ENCODE results near the gene TMEM126B.
"Not testable (repeated sequence)": the region's sequence is repeated elsewhere in the genome, so short reads cannot be mapped to it uniquely, and the experiment has no call there.

TMEM126B gene

DNA sequence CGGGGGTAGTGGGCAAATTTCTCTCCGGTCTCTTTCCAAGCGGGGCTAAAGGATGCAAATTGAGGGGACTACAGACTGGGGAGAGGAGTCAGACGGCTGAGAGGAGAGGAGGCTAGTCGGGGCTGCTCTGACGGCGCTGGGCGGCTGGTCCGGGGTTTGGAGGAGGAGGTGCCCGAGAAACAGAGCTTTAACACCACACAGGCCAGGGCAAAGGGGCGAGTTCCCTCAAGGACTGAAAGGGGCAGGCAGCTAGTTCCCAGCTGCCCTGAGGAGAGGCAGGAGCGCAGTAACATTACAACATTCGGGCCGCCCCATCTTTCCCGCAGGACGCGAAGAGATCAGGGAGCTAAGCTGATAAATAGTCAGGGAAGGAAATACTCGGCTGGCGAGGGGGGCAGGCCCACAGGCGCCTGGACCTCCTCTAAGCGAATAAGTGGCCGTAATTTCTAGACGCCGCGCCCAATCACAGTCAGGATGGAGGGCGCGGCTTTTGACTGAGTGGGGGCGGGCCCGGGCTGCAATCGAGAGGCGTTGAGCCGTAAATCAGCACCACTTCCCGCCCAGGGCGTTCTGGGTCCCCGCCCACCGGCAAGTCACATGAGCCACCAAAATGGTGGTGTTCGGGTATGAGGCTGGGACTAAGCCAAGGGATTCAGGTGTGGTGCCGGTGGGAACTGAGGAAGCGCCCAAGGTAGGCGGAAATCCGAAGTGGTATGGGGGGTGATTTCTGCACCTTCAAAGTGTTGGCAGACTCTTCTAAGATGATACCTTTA, at the start of gene TMEM126B:
TMEM126B (plus strand) TSS at position 596 of the 773 bp plus-strand sequence; CDS start at position 611, 15 bp downstream.
- DNase-seq = peak; percentile 99

DNA sequence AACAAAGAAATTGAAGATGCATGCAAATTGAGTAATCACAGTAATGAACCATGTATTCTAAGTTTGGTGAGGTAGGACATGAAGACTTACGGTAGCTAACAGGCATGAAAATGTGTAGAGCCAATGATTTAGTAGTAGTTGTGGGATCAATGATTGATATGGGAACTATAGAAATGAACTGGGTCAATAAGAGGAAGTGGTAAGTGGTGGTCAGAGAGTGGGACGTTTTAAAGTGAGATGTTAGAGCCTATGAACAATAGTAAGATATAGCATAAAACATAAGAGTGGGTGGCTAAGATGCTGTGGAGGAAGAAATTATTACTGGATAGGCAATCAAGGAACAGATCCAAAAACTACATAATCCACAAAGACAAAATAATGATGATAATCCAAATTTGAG, 46.3 kb upstream of the TMEM126B start:
- DNase-seq = no peak

DNA sequence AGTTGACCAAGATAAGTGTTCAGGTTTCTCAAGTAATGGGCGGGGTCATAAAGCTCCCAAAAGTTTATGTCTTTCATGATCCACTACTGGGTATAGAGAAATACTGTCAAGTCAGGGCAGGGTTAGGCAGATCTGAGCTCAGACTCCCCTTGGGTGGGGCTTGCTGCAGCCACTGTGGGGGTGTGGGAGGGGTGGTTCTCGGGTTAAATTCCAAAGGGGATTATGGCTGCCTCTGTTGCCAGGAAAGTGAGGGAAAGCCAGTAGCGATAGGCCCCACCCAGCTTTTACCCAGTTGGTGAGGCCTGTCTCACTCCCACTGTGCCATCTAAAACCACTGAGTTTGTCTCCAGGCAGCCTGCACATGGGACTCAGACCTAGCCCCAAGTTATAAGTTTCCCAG, 39.0 kb upstream of the TMEM126B start:
- DNase-seq = no peak

DNA sequence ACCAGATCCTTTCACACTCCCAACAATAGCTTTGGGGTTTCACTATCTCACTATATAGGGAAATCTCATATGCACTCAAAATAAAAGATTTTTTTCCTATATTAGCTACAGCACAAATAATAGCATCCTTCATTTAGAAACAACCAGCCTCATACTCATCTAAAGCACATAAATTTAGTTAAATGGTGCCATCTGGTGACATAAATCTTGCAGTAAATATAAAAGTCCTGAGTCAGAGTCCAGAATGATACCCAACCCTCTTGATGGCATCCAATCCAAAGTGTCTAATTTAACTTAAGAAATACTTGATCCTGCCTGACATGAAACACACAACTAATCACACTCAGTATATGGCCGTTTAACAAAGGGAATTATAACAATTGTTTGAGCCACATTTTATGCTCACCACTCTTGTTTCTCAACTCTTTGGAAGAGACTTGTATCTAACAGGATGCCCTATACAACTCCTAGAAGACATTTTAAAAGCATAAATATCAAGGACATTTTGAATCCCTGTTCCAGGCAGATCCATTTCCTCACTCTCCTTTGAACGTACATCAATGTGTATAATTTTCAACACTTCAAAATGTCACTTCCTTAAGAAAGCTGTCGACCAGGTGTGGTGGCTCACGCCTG, 37.4 kb upstream of the TMEM126B start:
- DNase-seq = peak; percentile 40

DNA sequence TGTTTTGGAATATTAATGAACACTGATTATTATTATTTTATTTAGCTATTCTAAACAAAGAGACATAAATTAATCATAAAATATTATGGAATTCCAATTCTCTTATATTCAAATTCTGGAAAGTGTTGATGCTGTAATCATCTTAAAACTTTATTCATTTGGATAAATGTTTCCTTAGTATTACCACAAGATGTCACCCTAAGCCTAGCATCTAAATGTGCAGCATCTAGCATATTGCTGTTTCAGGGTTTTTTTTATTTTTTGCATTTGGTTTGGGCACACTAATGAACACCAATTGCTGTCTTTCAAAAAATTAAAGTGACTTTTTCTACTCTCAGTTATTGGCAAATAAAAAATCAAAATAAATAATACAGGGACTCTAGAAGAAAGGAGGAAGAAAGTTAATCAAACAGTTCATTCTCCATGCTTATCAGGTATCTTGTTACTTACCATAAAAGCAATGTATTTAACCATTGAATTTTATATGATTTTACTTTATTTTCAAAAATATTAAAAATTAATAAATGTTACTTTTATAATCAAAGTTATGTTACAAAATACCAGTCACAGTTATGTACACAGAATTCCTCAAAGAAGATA, 33.0 kb upstream of the TMEM126B start:
- peak; percentile 61 for DNase-seq

DNA sequence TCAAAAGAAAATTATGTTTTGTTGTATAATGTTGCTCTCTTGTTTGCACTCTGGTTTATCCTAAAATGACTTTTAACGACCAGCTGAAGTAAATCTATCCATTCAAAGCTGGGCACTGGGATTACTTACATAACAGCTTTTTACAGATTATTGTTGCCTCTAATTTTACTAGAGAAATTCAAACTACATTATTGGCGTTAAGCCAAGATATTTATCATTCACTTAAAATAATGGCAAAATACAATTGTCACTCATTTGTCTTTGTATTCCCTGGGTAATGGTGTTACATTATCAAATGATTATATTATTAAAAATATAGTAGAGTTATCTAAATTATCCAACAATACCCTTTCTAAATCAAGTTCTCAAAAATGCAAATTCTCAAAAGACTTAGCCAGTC, 31.5 kb upstream of the TMEM126B start:
- DNase-seq = no peak

DNA sequence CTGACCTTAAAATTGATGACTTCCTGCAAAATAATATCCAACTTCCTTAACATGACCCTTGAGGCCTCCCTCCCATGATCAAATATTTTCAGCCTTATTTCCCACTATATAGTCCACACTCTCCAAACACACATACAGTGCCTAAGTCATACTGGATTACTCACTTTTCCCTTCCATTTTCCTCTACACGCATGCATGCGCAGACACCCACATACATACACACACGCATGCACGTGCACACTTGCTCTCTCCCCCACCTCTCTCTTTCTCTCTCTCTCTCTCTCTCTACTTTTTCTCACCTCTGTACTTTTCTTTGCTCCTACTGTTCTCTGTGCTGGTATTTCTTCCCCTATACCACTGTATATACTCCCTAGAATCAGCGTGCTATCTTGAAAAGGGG, 29.3 kb upstream of the TMEM126B start:
- DNase-seq = no peak

DNA sequence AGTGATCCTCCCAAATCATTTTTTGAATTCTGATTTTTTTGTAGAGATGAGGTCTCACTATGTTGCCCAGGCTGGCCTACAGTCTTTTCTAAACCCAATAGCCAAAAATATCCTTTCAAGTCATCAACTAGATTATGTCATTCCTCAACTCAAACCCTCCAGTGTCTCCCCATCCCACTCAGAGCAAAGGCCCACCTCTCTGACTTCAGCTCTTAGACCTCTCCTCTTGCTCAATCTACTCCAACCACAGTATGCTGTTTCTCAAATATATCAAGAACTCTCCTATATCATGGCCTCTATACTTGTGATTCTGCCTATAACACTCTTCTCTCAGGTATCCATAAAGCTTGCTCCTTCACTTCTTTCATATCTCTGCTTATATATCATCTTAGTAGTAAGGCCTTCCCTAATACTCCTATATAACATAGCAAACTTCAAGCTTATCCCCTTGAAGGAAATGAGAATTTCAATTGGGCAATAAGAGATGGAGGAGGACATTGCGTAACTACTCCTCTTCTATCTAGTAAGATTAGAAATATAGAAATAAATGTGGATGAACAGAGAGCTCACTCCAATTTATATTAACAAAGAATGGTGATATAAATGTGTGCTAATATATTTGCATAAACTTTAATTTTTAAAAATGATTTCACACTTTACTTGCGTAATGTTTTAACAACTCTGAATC, 25.7 kb upstream of the TMEM126B start:
- DNase-seq = no peak

DNA sequence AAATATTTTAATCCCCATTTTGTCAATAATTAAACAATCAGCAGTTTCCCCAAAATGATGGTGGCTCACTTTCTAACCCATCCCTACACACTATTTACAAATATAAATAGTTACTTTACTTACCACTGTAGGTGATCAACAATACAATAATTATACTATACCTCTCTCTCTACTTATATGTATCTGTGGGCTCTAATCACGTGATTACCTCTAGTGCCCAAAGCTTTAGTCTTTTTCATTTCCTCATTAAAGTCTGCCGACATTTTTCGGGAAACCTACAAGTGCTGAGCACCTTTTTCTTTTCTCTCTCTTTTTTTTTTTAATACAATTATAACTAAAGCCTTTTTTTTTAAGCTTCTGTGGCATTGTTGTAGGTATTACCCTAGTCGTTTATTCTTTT, 25.2 kb upstream of the TMEM126B start:
- DNase-seq = no peak

DNA sequence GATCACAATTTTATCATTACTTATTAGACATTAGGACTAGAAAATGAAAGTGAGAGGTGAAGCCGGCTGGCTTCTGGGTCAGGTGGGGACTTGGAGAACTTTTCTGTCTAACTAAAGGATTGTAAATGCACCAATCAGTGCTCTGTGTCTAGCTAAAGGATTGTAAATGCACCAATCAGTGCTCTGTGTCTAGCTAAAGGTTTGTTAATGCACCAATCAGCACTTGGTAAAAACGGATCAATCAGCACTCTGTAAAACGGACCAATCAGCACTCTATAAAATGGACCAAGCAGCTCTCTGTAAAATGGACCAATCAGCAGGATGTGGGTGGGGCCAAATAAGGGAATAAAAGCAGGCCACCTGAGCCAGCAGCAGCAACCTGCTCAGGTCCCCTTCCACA, 22.2 kb upstream of the TMEM126B start:
- DNase-seq = not testable (repeated sequence)

DNA sequence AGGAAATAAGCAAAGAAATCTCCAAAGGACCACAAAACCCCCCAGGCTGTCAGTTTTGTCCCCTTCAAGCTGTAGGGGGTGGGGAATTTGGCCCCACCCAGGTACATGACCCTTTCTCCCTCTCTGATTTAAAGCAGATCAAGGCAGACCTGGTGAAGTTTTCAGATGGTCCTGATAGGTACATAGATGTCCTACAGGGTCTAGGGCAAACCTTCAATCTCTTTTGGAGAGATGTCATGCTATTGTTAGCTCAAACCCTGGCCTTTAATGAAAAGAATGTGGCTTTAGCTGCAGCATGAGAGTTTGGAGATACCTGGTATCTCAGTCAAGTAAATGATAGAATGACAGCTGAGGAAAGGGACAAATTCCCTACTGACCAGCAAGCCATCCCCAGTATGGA, 19.8 kb upstream of the TMEM126B start:
- not testable (repeated sequence) for DNase-seq

DNA sequence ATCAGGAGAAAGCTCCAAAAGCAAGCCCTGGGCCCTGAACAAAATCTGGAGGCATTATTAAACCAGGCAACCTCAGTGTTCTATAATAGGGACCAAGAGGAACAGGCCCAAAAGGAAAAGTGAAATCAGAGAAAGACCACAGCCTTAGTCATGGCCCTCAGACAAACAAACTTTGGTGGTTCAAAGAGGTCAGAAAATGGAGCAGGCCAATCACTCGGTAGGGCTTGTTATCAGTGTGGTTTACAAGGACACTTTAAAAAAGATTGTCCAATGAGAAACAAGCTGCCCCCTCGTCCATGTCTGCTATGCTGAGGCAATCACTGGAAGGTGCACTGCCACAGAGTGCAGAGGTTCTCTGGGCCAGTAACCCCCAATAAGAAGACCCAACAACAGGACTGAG, 19.1 kb upstream of the TMEM126B start:
- DNase-seq = not testable (repeated sequence)

DNA sequence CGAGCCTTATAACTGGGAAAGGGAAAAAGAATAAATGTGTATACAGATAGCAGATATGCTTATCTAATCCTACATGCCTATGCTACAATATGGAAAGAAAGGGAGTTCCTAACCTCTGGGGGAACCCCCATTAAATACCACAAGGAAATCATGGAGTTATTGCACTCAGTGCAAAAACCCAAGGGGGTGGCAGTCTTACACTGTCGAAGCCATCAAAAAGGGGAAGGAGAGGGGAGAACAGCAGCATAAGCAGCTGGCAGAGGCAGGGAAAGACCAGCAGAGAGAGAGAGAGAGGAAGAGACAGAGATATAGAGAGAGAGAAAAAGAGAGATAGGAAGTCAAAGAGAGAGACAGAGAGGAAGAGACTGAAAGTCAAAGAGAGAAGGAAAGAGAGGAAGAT, 16.8 kb upstream of the TMEM126B start:
- not testable (repeated sequence) for DNase-seq

DNA sequence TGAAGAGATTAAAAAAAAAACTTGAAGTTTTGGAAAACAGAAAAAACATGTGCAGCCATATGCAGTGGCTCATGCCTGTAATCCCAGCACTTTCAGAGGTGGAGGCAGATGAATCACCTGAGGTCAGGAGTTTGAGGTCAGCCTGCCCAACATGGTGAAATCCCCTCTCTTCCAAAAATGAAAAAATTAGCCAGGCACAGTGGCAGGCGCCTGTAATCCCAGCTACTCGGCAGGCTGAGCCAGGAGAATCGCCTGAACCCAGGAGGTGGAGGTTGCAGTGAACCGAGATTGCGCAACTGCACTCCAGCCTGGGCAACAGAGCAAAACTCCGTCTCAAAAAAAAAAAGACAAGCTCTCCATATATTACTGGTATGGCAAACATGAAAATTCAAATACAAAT, 8.9 kb upstream of the TMEM126B start:
- no peak for DNase-seq

DNA sequence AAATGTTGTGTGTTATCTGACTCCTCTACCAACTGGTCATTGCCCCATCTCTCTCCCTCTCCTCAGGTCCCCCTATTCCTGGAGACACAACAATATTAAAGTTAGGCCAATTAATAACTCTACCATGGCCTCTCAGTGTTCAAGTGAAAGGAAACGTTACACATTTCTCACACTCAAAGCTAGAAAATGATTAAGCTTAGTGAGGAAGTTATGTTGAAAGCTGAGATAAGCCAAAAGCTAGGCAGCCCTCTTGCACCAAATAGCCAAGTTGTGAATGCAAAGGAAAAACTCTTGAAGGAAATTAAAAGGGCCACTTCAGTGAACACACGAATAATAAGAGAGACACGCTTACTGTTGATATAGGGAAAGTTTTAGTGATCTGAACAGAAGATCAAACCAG, 8.1 kb upstream of the TMEM126B start:
- DNase-seq = no peak

DNA sequence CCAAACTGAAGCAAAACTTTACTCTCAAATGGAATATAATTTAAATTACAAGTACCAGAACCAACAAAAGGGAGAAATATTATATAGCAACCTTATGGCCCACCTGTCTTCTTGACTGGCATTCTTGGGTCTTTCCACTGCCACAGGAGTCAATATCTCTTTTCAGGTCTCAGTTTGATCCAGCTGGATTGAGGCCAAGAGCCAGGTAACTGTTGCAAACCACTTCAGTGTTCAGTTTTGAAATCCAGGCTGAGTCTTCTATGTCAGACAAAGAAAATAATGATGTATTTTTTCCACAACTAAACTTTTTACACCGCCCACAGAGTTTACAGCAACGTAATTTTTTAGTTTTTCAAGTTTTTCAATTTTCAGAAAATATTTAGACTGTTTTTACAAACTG, 1.9 kb upstream of the TMEM126B start:
- DNase-seq = peak; percentile 71

DNA sequence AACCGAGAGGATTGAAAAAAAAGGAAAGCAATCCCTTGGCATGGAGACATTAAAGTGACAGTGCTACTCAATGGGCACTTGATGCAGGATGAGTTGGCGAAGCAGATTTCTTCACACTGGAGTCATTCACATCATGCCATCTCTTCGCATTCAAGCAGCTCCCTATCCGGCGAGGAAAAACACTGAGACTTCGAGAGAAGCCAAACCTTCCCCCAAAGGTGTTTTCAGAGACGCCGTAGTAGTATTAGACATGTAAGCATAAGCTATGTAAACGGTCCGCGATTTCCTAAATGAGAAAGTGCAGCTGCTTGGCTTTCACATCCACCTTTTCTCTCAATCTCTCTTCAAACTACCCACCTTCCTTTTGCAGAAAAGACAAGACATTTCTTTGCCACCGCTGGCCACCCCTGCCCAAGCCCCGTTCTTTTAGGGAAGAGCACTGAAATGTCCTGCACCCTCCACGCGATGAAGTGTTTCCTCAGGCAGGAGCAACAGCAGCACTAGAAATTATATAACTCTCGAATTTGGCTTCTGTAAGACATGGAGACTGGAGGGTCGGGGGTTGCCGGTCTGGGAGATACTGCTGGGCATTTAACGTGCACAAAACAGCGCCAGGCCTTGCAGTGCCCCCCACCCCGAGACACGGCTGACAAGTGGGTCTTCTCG, 928 bp upstream of the TMEM126B start, which contains the start of gene DLG2:
DLG2 (minus strand) TSS at position 13 of the 666 bp plus-strand sequence.
- peak; percentile 44 for DNase-seq

DNA sequence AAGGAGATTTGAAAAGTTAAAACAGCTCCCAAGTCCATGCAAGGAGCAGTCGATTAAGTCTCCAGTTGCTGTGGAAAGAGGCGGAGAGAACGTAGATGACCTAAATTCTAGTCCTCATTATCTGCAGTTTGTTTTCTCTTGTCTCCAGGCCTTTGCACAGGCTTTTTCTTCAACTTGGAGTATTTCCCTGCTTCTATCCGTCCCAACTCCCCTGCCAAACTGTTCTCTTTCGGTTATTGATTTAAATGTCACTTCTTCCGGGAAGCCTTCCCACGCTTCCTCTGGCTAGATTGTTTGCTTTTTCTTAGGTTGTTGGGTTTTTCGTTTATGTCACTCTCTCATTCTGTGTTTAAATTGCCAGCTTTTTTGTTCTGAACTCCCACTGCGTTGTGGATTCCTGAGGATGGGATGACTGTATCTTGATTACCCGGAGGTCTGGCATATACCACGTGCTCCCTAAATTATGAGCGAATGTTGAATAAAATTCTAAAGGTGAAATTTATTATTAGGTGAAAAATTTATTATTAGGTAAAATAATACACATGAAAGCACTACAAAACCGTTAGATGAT, 463 bp downstream of the TMEM126B start:
- no peak for DNase-seq

DNA sequence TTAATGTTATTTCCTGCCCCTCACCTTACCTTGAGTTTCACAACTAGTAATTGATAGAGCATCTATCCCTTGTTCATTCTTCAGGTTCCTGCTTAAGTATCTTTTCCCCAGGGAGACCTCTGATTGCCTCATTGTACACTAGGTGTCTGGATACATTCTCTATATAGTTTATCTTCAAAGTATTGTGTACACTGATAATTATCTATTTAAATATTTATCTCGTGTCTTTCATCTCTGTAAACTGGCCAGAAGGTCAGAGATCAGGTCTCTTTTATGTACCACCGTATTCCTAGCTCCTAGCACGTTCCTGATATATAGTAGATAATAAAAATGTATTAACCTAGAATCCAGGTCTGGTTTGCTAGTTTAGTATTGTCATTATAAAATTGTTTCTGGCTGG, 6.4 kb downstream of the TMEM126B start:
- DNase-seq = no peak

DNA sequence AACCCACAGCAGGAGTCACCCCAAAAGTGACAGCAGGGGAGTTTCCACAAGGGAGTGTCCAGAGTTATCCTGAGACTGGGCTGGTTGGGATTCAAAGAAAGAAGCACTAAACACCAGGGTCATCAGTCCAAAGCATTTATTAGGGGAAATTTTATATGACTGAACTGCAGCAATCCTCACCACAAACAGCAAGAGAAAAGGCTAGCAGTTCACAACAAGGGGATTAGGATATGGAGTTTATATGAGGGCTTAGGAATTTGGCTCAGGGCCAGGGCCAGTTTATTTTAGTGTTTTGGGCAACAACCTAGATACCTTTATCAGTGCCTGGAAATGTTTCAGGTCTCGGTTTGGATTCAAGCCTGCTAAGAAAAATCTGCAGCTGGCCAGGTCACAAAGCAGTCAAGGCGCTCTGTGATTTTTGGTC, 14.8 kb downstream of the TMEM126B start:
- DNase-seq = no peak

DNA sequence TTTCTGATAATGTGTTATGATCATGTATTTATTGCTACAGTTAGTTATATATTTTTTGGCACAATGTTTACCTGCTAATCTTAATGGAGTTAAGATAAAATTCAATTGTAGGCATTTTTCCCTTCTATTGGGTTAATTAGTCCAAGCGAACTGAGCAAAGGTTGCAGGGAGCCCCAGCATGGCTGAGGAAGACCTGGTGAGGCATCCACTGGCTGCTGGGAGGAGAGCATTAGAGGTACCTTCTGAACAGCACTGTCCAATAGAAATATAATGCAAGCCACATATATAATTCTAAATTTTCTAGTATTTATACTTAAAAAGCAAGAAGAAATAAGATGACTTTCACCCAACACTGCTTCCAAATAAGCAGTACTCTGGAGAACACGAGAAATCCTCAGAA, 18.7 kb downstream of the TMEM126B start:
- no peak for DNase-seq

DNA sequence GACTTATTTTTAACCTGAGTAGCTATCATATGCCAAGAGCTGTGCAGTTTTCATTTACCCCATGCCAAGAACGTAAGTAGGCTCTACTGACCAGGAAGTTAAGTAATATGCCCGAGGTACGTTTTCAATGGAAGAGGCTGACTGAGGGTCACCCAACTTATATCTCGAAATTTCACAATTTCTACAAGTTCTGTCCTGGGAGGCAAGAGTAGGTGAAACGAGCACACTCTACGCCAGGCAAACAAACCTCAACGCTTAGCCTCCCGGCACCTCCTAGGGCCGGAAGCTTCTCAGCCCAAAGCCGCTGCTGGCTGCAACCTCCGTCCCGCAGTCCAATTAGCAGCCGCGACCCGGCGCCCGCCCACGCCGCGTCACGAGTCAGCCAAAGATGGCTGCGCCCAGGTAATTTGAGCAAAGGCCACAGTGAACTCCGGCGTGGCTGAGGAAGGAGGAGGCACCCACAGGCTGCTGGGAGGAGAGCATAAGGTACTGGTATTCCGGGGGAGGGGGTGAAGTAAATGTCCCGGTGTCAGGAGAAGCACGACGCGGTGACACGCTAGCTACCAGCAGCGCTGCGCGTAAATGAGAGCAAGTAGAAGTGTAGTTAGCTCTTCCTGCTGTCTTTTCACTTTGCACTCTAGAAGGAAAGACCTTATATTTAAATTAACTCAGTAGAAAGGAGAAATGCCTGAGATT, 19.4 kb downstream of the TMEM126B start, which contains the start of gene TMEM126A:
TMEM126A (plus strand) TSS at position 364 of the 696 bp plus-strand sequence. CDS start 2,289 bp downstream, outside the sequence.
- peak; percentile 88 for DNase-seq
